Astrocyte (in vitro differentiated cells and primary cell): ENCODE measurements around the gene SYNC. TPM values are rescaled to one million over a fixed set of nuclear protein-coding genes. Genes with fewer than 3 reads are reported as not detected.

Experiments used
- DNase-seq: peaks from one replicate; pipeline ENCODE4 v3.0.0-alpha.2; 2010; ENCODE audit warnings: low read depth
- FAIRE-seq: peaks from 2 replicates; lab custom pipeline; 2011; peaks lifted over from hg19 to GRCh38; lab: Jason Lieb, UNC
- H2AFZ ChIP-seq: 2 replicates; pipeline ENCODE4 v1.6.0; 2012; ENCODE audit warnings: low read depth, low read length, inconsistent platforms
- H3K27ac ChIP-seq: 2 replicates; pipeline ENCODE4 v1.5.1; 2011; ENCODE audit warnings: low read depth, low read length, inconsistent platforms
- H3K27me3 ChIP-seq: 2 replicates; pipeline ENCODE4 v1.6.0; 2011; ENCODE audit warnings: low read length, inconsistent platforms; ENCODE audit not compliant: insufficient read depth
- H3K36me3 ChIP-seq: 2 replicates; pipeline ENCODE4 v1.5.1; 2011; ENCODE audit warnings: low read length, inconsistent platforms; ENCODE audit not compliant: insufficient read depth
- H3K4me1 ChIP-seq: 2 replicates; pipeline ENCODE4 v1.5.1; 2011; ENCODE audit warnings: low read length, inconsistent platforms; ENCODE audit not compliant: insufficient read depth
- H3K4me2 ChIP-seq: 2 replicates; pipeline ENCODE4 v1.6.0; 2012; ENCODE audit warnings: low read length, inconsistent platforms
- H3K4me3 ChIP-seq: 2 replicates; pipeline ENCODE4 v1.5.1; 2011; ENCODE audit warnings: low read depth, mild to moderate bottlenecking, low read length, inconsistent platforms; ENCODE audit not compliant: insufficient read depth
- H3K79me2 ChIP-seq: 2 replicates; pipeline ENCODE4 v1.6.0; 2012; ENCODE audit warnings: mild to moderate bottlenecking, low read length, inconsistent platforms; ENCODE audit not compliant: insufficient read depth
- H3K9ac ChIP-seq: 2 replicates; pipeline ENCODE4 v1.6.0; 2012; ENCODE audit warnings: mild to moderate bottlenecking, low read length, inconsistent platforms
- H3K9me3 ChIP-seq: 2 replicates; pipeline ENCODE4 v1.5.1; 2012; ENCODE audit warnings: low read depth, mild to moderate bottlenecking, low read length, inconsistent platforms; ENCODE audit not compliant: insufficient read depth
- H4K20me1 ChIP-seq: 2 replicates; pipeline ENCODE4 v1.6.0; 2012; ENCODE audit warnings: low read length, inconsistent platforms; ENCODE audit not compliant: insufficient read depth
- H3K27ac Mint-ChIP-seq: one replicate; pipeline ENCODE4 v1.8.0; 2021; ENCODE audit warnings: mild to moderate bottlenecking, mixed read lengths; ENCODE audit not compliant: unreplicated experiment
- H3K27me3 Mint-ChIP-seq: one replicate; pipeline ENCODE4 v1.8.0; 2021; ENCODE audit warnings: low read depth, mixed read lengths; ENCODE audit not compliant: unreplicated experiment
- H3K36me3 Mint-ChIP-seq: one replicate; pipeline ENCODE4 v1.8.0; 2021; ENCODE audit warnings: low read depth, mixed read lengths; ENCODE audit not compliant: unreplicated experiment
- H3K4me1 Mint-ChIP-seq: one replicate; pipeline ENCODE4 v1.8.0; 2021; ENCODE audit warnings: low read depth, mixed read lengths; ENCODE audit not compliant: unreplicated experiment
- H3K4me3 Mint-ChIP-seq: one replicate; pipeline ENCODE4 v1.8.0; 2021; ENCODE audit warnings: mild to moderate bottlenecking, moderate library complexity, mixed read lengths; ENCODE audit not compliant: unreplicated experiment
- H3K9me3 Mint-ChIP-seq: one replicate; pipeline ENCODE4 v1.8.0; 2021; ENCODE audit warnings: mild to moderate bottlenecking, mixed read lengths; ENCODE audit not compliant: unreplicated experiment
- CTCF ChIP-seq: IDR thresholded peaks from 2 replicates; pipeline ENCODE4 v1.5.1; 2011; ENCODE audit warnings: low read depth, mild to moderate bottlenecking, inconsistent platforms, low read length, moderate library complexity; ENCODE audit not compliant: insufficient read depth
- EZH2 ChIP-seq: IDR thresholded peaks from 2 replicates; pipeline ENCODE4 v1.6.1; 2012; ENCODE audit warnings: mild to moderate bottlenecking, low read length, inconsistent platforms; ENCODE audit not compliant: insufficient read depth
- total RNA-seq: library from RNA; stranded (reverse); gene quantifications from 2 replicates; pipeline ENCODE4 v1.2.1, GENCODE V29; 2021

The SYNC gene
- total RNA-seq, 1 donor from 2014 or later = 20.6 TPM

- FAIRE-seq (no peak), DNase-seq (no peak)
- Mint-ChIP-seq H3K36me3 (peaks cover 14% of the 10 kb centered on the region), H3K4me3 (peak overlapping the region; percentile 97), H3K27ac (peak overlapping the region; percentile 86), H3K4me1 (peaks cover 20% of the 10 kb centered on the region), H3K9me3 (no peaks in the 10 kb centered on the region), H3K27me3 (no peaks in the 10 kb centered on the region)
- peak overlapping the region; percentile 100 for H3K27ac ChIP-seq
- peak overlapping the region; percentile 79 for H3K4me3 ChIP-seq
- peaks cover 89% of the 10 kb centered on the region for H3K79me2 ChIP-seq
- H3K9me3 ChIP-seq = no peaks in the 10 kb centered on the region
- H3K36me3 ChIP-seq = peaks cover 10% of the 10 kb centered on the region
- H3K27me3 ChIP-seq = no peaks in the 10 kb centered on the region
- TF ChIP-seq CTCF = no peak
- TF ChIP-seq EZH2 = no peak
- peaks cover 19% of the 10 kb centered on the region for H3K4me1 ChIP-seq
- H3K9ac ChIP-seq = peak overlapping the region; percentile 100
- peak overlapping the region; percentile 66 for H2AFZ ChIP-seq
- H3K4me2 ChIP-seq = peak overlapping the region; percentile 99
- H4K20me1 ChIP-seq = peaks cover 33% of the 10 kb centered on the region
Observed at GRCh38 chr1:32651461-32652073, 51.0 kb downstream of the SYNC start.

- peaks cover 19% of the 10 kb centered on the region for H3K4me1 ChIP-seq
- no peaks in the 10 kb centered on the region for H3K9me3 ChIP-seq
- peak within 1 kb of the TSS; percentile 97 for H3K4me3 Mint-ChIP-seq
- H2AFZ ChIP-seq = peak within 1 kb of the TSS; percentile 93
- no peaks in the 10 kb centered on the region for H3K27me3 ChIP-seq
- H3K9ac ChIP-seq = peak within 1 kb of the TSS; percentile 100
- FAIRE-seq (no peak), DNase-seq (peak; percentile 89)
- H3K79me2 ChIP-seq = peaks cover 86% of the 10 kb centered on the region
- peak within 1 kb of the TSS; percentile 93 for H3K4me3 ChIP-seq
- no peaks in the 10 kb centered on the region for H3K27me3 Mint-ChIP-seq
- peak within 1 kb of the TSS; percentile 99 for H3K4me2 ChIP-seq
- no peaks in the 10 kb centered on the region for H3K9me3 Mint-ChIP-seq
- H3K4me1 Mint-ChIP-seq = peaks cover 19% of the 10 kb centered on the region
- peaks cover 9% of the 10 kb centered on the region for H3K36me3 ChIP-seq
- peak within 1 kb of the TSS; percentile 100 for H3K27ac Mint-ChIP-seq
- peak within 1 kb of the TSS; percentile 100 for H3K27ac ChIP-seq
- H4K20me1 ChIP-seq = peaks cover 28% of the 10 kb centered on the region
- peaks cover 14% of the 10 kb centered on the region for H3K36me3 Mint-ChIP-seq
- TF ChIP-seq CTCF = no peak
- no peak for TF ChIP-seq EZH2
Observed at GRCh38 chr1:32650752-32651460, 51.7 kb downstream of the SYNC start, which contains the start of gene RBBP4. RBBP4 (plus strand) TSS chr1:32651208; CDS start chr1:32651307, 99 bp downstream.
